Measurements from ENCODE around the gene OR11H6.
"Not testable (repeated sequence)": the region's sequence is repeated elsewhere in the genome, so short reads cannot be mapped to it uniquely, and the experiment has no call there.

The OR11H6 gene

GRCh38 chr14:20262642-20263128, 39.2 kb downstream of the OR11H6 start:
- DNase-seq (ENCODE audit: low read depth in 2 of 2): no peak

GRCh38 chr14:20264361-20264760, 40.9 kb downstream of the OR11H6 start:
- not testable (repeated sequence) for DNase-seq (ENCODE audit: low read depth in 2 of 2)

- DNase-seq (ENCODE audit: low read depth in 2 of 2): no peak
Observed at GRCh38 chr14:20274062-20274461, 50.6 kb downstream of the OR11H6 start.
